Stimulated activated CD4-positive, alpha-beta T cell treated with anti-CD3 and anti-CD28 coated beads, TNF-alpha, amount 100 ng/mL, for 1 hour (primary cell): ENCODE measurements around the gene MB21D2.
"Not testable (repeated sequence)": the region's sequence is repeated elsewhere in the genome, so short reads cannot be mapped to it uniquely, and the experiment has no call there.

ENCODE experiments used
- DNase-seq, 3 donors: peaks; one replicate each; pipeline ENCODE4 v3.0.0-alpha.2; 2020; ENCODE audit warnings: low read depth in 3 of 3, low spot score in 1 of 3

Gene MB21D2, protein sequence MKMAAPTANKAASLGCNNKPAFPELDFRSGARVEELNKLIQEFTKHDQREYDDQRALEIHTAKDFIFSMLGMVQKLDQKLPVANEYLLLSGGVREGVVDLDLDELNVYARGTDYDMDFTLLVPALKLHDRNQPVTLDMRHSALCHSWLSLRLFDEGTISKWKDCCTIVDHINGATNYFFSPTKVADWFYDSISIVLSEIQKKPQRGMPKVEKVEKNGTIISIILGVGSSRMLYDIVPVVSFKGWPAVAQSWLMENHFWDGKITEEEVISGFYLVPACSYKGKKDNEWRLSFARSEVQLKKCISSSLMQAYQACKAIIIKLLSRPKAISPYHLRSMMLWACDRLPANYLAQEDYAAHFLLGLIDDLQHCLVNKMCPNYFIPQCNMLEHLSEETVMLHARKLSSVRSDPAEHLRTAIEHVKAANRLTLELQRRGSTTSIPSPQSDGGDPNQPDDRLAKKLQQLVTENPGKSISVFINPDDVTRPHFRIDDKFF

DNA sequence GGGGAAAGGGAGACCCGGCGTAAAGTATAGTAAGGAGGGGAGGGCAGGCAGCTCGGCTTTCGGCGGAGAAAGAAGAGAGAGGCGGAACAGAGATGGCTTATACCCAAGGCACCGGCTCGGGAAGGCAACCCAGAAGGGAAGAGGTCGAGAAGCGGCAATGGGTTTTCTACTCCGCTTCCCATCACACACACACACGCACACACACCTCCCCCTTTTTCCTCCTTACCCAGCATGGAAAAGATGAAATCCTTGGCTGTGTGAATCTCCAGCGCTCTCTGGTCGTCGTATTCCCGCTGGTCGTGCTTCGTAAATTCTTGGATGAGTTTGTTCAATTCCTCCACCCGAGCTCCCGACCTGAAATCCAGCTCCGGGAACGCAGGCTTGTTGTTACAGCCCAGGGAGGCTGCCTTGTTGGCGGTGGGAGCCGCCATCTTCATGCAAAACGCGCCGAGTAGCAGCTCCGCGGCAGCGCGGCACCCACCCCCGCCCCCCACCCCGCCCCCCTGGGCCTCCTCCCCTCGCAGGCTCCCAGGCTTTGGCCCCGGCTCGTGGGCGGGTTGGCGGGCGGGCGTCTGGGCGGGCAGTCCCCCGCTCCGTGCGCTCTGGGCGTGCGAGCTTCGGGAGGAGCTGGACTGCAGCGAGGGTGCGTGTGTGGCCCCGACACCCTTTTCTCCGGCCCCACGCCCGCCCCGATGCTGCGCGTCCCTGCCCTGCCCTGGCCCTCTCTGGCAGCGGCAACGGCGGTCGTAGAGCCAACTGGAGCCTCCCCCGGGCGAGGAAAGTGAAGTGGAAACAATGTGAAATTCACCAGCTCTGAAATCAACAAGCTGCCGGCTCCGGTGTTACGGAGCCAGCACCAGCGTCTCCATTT lies at the start of gene MB21D2:
Gene MB21D2 (minus strand): TSS at position 453 of the 871 bp plus-strand sequence. CDS start 16 bp downstream, at position 437.
- peak in 2 of 3 donors; percentile 17 to 25 for DNase-seq

DNA sequence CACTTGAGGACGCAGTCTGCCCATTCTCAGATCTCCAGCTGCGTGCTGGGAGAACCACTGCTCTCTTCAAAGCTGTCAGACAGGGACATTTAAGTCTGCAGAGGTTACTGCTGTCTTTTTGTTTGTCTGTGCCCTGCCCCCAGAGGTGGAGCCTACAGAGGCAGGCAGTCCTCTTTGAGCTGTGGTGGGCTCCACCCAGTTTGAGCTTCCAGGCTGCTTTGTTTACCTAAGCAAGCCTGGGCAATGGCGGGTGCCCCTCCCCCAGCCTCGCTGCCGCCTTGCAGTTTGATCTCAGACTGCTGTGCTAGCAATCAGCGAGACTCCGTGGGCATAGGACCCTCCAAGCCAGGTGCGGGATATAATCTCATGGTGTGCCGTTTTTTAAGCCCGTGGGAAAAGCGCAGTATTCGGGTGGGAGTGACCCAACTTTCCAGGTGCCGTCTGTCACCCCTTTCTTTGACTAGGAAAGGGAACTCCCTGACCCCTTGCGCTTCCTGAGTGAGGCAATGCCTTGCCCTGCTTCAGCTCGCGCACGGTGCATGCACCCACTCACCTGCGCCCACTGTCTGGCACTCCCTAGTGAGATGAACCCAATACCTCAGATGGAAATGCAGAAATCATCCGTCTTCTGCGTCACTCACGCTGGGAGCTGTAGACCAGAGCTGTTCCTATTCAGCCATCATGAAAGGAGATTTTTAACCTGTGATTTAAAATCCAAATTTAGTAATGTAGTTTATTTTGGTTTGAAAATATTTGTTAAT lies 47.5 kb upstream of the MB21D2 start:
- not testable (repeated sequence) for DNase-seq

DNA sequence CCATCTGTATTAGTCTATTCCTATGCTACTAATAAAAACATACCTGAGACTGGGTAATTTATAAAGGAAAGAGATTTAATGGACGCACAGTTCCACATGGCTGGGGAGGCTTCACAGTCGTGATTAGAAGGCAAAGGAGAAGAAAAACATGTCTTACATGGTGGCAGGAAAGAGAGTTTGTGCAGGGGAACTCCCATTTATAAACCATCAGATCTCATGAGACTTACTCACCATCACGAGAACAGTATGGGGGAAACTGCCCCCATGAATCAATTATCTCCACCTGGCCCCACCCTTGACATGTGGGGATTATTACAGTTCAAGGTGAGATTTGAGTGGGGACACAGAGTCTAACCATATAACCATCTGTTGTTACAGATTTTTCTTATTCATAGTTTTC lies 42.1 kb upstream of the MB21D2 start:
- DNase-seq, result no peak

DNA sequence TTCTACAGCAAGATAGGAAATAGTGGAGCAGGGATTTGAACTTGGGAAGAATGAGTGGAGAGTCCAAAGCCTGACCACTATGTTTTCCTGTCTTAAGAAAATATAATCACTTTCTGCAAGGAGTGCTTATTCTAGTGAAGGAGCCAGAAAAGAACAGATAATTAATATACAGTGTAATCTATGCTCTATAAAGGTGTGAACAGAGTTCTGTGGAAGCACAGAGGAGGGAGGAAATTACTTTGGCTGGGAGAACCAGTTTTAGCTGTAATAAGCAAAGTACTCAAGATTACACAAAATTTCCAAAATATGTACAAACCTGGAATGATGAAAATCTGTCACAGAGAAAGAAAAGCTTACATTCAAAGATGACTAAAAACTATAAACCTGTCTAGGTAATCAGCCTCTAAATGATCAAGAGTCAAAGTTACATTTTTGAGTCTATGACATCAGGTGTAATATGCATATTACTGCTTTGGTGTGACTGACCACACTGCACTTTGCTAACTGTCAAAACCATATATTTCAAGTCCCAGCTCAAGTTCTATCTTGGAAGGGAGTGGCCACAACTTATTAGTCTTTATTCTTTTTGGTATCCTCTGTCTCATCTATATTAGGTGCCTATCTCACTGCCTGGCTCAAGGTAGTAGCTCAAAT lies 40.7 kb upstream of the MB21D2 start:
- no peak for DNase-seq

DNA sequence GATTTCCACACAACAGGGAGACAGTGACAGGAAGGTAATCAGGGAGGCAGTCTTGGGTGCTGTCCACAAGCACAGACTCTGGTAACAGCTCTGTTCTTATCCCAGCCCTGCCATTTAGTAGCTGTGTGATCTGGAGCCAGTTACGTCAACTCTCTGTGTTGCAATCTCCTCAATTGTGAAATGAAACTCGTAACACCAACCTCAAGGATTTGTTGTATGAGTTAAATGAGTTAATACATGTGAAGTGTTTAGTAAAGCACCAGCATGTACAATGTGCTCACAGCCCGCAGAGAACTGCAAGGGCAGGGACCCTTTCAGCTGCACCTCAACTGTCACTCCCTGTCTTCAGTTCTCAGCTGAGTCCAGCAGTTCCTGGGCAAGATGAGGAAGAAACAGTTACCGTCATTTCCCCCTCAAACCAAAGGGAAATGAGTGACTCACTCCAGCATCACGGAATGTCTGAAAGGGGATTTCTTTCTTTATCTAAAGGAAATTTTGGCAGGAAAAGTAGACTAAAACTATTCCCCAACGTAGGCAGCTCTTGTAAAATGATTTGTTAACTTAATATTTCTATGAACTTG lies 39.9 kb upstream of the MB21D2 start:
- DNase-seq, result no peak

DNA sequence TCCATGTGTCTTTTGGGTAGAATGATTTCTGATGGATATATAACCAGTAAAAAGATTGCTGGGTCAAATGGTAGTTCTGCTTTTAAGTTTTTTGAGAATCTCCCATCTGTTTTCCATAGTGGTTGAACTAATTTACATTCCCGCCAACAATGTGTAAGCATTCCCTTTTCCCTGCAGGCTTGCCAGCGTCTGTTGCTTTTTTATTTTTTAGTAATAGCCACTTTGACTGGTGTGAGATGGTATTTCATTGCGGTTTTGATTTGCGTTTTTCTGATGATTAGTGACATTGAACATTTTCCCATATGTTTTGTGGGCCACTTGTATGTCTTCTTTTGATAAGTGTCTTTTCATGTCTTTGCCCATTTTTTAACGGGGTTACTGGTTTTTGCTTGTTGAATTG lies 36.3 kb upstream of the MB21D2 start:
- DNase-seq, result no peak

DNA sequence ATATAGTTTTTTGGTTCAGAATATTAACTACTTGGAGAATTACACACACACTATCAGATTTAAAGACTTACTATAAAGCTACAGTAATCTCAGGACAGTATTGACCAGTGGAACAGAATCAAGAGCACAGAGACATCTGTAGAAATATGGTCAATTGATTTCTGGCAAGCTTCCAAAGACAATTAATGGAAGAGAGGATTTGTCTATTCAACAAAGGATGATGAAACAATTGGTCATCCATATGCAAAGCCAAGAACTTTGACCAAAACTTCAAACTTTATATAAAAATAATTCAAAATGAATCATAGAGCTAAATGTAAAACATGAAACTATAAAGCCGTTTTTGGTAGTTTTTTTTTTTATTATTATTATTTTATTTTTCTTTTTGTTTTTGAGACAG lies 29.8 kb upstream of the MB21D2 start:
- DNase-seq, result no peak

DNA sequence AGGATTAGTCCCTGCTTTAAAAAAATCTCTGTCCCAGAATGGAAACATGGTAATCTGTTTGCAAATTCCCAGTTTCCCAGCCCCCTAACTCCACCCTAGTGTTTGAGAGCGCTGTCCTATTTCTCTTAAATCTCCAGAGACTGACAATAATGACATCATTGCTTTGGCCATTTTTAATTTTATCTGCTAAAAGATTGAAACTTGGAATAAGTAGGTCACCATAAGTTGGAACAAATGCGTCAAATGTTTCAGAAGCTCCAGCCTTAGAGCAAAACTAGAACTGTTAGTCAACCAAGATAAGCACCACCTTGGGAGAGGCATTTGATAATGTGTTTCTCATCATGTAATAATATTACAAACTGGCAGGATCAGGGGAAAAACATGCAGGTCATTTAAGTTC lies 25.7 kb upstream of the MB21D2 start:
- no peak for DNase-seq

DNA sequence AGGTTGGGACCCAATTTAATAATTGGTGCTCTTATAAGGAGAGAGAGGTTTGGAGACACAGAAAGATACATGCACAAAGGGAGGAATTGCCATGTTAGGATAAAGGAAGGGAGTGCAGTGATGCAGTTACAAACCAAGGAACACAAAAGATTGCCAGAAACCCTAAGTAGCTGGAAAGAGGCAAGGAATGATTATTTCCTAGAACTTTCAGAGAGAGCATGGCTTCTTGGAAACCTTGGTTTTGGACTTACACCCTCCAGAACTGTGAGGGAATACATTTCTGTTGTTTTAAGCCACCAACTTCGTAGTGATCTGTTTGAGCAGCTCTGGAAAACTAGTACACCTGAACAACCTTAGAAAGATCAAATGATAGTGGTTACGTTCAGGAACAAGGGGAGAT lies 25.0 kb upstream of the MB21D2 start:
- DNase-seq, result no peak

DNA sequence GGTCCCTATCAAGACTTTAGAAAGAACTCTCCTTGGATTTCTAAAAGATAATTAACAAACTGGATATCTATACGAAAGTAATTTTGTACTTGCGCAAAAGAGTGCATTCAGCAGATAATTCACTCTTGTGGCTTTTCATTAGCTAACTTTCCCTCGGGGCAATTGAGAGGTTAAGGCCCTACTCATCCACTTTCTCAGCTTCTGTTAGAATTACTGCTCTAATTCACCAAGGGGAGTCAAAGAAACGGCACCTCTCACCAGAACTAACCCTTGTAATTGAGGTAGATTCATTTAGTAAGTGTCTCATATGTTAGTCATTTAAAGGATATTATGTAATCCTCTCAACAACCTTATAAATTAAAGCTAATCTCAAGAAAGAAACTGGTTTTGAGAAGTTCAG lies 22.5 kb upstream of the MB21D2 start:
- DNase-seq, result no peak

DNA sequence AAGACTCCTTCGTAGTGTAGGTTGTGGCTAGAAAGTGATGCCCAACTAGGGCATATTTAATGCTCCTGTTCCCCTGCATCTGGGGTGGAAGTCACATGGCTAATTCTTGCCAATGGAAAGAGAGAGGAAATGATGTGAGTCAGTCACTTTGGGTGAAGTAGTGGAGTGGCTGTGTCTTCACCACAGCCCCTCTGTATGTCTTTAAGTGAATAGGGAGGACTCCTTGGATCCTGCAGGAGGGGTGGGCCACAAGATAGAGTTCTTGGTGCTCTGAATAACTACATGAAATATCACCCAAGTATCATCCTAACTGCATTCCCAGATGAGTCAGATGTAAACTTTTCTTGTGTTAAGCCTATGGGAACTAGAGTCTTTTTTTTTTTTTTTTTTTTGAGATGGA lies 17.8 kb upstream of the MB21D2 start:
- no peak for DNase-seq

DNA sequence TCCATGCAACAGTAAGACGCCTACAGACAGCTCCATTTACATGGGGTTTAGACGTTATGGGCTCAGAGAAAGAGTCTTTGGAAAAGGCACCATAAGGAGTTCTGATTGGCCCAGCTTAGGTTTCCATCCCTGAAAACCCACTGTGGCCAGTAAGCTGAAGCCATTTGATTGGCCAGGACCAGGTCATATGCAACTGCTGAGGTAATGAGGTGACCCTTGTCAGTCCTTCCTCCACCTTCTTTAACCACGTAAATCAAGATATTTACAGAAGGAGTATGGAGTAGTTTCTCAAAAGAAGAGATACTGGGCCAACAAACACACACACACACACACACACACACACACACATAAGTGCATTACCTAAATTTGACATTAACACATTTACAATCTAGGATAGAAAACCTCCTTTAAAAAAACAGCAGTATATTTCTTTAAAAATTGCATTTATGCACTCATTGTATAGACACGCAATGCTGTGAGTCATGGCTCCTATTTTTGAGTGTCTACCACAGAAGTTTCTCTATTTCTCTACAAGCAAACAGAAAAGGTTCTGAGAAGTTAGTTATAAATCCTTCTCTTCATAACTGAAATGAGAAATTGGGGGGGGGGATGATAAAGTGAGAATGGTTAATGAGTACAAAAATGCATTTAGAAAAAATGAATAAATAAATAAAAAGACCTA lies 16.3 kb upstream of the MB21D2 start:
- DNase-seq, result no peak

DNA sequence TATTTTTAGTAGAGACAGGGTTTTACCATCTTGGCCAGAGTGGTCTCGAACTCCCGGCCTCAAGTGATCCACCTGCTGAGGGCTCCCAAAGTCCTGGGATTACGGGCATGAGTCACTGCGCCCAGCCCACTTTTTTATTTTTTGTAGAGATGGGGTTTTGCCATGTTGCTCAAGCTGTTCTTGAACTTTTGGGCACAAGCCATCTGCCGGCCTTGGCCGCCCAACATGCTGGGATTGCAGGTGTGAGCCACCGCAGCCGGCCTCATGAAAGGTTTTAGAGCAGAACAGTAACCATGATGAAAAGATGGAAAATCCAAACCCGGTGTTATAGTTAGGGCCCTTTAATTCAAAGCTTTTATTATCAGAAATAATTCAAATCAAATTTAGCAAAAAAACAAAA lies 15.6 kb upstream of the MB21D2 start:
- DNase-seq, result no peak

DNA sequence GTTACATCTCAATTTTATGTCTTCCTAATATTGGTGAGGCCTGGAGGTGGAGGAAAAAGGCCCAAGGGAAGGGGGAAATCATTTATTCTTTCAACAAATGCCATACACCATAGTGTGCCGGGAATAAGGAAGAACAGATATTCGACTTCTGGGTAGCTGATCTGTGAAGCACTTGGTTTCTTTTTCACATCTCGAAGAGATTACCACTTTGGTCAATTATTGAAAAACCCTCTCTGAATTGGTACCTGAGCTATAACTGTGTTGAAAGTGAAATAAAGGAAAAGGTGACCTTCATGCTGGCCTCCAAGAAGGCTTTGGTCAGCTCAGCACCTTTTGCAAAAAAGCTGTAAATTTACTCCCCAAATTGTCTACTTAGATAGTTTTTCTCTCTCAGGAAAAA lies 14.2 kb upstream of the MB21D2 start:
- DNase-seq, result no peak

DNA sequence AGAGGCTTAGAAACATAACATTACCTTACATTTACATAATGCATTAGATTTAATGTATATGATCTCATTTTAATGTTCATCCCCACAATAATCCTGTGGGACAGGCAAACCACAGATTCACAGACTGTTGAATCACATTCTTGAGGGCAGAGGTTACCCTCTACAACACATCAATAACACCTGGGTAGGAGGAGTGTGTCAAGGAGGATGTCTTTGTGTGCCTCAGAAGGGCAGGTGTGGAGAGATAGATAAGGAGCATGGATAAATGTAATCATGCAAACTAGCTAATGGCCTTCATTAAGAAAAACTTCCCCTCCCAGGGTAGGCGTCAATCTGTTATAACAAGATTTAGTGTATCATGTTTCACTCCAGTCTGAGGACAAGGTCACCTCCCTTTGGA lies 12.9 kb upstream of the MB21D2 start:
- no peak for DNase-seq

DNA sequence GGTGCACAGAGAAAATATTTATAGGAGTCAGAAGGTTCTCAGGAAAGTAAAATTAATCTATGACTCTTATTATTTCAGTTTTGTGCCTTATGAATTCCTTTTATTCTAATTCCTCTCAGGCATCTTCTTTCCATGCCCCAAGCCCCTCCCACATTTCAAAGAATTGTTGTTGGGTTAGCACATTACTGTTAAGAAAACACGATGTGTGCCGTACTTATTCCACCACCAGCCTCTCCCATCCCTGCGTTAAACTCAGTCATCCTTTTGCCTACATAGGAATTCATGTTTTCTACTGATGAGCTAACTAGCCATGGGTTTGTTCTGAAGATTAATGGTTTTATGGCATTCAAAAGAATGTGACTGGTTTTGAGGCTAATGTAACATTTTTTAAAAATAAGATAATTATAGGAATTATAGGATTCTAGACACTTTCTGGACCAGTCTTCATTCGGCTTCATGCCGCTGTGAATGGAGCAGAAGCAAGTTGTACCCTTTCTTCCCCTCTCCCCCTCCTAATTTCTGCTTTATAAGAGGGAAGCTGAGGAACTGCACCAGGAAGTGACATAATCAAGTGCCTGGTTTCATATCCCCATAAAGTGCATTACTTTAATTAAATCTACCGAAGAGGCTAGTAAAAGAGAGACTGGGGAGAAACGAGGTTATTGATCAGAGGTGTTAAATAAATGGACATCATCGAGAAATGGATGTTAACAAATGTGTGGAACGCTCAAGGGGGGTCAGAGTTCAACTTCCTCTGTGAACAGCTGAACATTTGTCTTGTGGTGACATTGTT lies 12.3 kb upstream of the MB21D2 start:
- no peak for DNase-seq

DNA sequence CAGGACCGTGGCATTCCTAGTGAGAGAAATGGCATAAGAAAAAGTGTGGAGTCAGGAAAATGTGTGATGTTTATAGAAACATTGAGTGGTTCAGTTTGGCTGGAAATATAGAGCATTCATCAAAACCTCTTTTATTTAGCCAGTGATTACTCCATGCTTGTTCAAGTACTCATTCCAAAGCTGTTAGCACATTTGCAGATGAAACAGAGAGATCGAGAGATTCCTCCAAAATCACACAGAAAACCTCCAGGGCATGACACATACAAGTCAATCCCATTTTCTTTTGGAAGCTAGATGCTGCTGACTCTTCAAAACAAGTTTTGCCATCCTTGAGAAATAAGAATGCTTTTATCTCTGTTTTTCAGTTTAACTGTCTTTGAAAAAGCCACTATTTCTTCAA lies 11.5 kb upstream of the MB21D2 start:
- DNase-seq, result no peak

DNA sequence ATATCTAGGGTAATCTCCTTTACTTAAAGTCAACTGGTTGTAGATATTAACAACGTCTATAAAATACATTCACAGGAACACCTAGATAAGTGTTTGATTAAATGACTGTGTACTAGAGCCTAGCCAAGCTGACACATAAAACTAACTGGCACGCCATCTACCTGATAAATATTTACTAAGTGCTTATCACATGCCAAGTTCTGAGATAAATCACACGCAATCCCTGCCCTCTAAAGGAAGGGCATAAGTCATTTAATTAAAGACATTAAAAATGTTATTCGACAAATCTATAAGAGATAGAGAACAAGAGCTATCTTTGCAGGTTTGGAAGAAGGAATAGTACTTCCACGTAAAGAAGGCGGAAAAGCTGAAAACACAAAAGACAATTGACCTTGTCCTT lies 11.1 kb upstream of the MB21D2 start:
- no peak for DNase-seq

DNA sequence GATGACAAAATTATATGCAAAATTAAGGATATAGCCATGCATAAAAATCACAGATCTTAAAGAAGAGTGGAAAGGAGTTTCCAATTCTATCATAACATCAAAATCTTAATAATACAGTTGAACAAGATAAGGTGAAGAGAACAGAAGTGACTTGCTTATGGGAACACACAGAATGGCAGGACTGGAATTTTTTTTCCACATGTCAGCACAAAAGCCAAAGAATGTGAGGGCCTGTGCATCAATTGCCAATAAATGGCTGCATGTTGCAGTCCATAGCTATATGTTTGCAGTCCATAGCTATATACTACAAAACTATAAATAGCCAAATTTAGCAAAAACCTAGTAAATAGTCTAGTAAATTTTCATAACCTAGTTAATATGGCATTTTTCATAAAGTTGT lies 10.4 kb upstream of the MB21D2 start:
- no peak for DNase-seq
